IPS-NIHi7 (cell line): ENCODE data around the gene GCNT4.

Experiments
- DNase-seq: peaks from one replicate; pipeline ENCODE4 v3.0.0; 2012; ENCODE audit warnings: mixed read lengths; ENCODE audit errors: extremely low spot score

The GCNT4 gene

GRCh38 chr5:75016896-75017295, 35.5 kb downstream of the GCNT4 start:
- DNase-seq, result no peak

- DNase-seq, result no peak
Observed at GRCh38 chr5:75012748-75013147, 39.6 kb downstream of the GCNT4 start.

- no peak for DNase-seq
Observed at GRCh38 chr5:75010838-75011237, 41.5 kb downstream of the GCNT4 start.

GRCh38 chr5:75009556-75010345, 42.6 kb downstream of the GCNT4 start:
- DNase-seq, result no peak

- no peak for DNase-seq
Observed at GRCh38 chr5:75006865-75007822, 45.2 kb downstream of the GCNT4 start.

- no peak for DNase-seq
Observed at GRCh38 chr5:75005561-75005960, 46.8 kb downstream of the GCNT4 start.
